SK-N-DZ (cell line): ENCODE measurements around the gene RGS3.
"Not testable (repeated sequence)": the region's sequence is repeated elsewhere in the genome, so short reads cannot be mapped to it uniquely, and the experiment has no call there.

Experiments used
- DNase-seq: peaks from one replicate; pipeline ENCODE4 v3.0.0-alpha.2; 2015; ENCODE audit warnings: low spot score

RGS3 gene

GRCh38 chr9:113634596-113635515 is 171.3 kb downstream of the RGS3 start:
- no peak for DNase-seq

- no peak for DNase-seq
Measured at GRCh38 chr9:113635586-113635985, 172.1 kb downstream of the RGS3 start.

GRCh38 chr9:113636165-113636564 is 172.6 kb downstream of the RGS3 start:
- DNase-seq: no peak

- DNase-seq: no peak
Measured at GRCh38 chr9:113636693-113637092, 173.2 kb downstream of the RGS3 start.

GRCh38 chr9:113638490-113638889 is 175.0 kb downstream of the RGS3 start:
- peak; percentile 80 for DNase-seq

GRCh38 chr9:113638897-113639296 is 175.4 kb downstream of the RGS3 start:
- peak; percentile 80 for DNase-seq

GRCh38 chr9:113639411-113639970 is 176.0 kb downstream of the RGS3 start:
- not testable (repeated sequence) for DNase-seq

GRCh38 chr9:113640418-113640817 is 176.9 kb downstream of the RGS3 start:
- no peak for DNase-seq

GRCh38 chr9:113641100-113641885 is 177.8 kb downstream of the RGS3 start:
- no peak for DNase-seq

GRCh38 chr9:113644321-113644720 is 180.8 kb downstream of the RGS3 start:
- no peak for DNase-seq

GRCh38 chr9:113645227-113645977 is 181.9 kb downstream of the RGS3 start:
- no peak for DNase-seq

GRCh38 chr9:113645978-113646253 is 182.4 kb downstream of the RGS3 start:
- DNase-seq: no peak

- no peak for DNase-seq
Measured at GRCh38 chr9:113646491-113646890, 183.0 kb downstream of the RGS3 start.
